Measurements from ENCODE around the gene HOXD1. TPM values are rescaled to one million over a fixed set of nuclear protein-coding genes. Genes with fewer than 3 reads are reported as not detected.
A peak's percentile ranks its signal among the peaks of the same experiment; 100 is the strongest.

Gene HOXD1
- total RNA-seq, 4 donors from 2014 or later: 0.44 to 1.8 (median 0.63) TPM; not detected in 1

DNA sequence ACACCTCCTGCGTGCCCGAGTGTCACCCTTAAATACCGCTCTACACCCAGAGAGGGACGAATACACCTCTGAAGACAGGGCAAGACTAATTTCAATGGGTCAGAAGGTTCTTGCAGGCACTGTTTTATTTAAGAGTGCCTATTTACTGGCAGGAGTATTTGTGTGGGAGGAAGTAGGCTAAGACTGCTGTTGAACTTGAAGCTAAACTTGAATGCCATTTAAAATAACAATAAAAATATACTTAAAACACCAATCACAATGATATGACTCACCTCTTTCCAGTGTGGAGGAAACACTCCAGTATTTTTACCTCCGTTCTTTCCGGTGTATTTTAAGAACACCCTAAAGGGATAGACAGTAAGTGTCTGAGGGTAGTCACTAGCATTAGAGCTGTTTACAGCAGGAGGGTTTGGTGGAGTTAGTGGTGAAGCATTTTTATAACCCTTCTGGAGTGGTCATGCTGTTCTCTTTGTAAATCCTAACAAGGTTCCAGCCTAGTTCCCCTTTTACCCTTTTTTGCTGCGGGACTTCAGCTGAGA lies 9.6 kb upstream of the HOXD1 start:
- H3K4me1 ChIP-seq: peaks cover 0 to 27% (median 3%) of the 10 kb centered on the region in 4 donors
- no peaks in the 10 kb centered on the region for H3K36me3 ChIP-seq
- H3K9me3 ChIP-seq: no peaks in the 10 kb centered on the region
- peak overlapping the region in 1 of 4 donors; percentile 48 for H3K27ac ChIP-seq
- 30 to 43% methylated on average over 7 of the region's 7 CpGs for WGBS, 2 donors
- H3K4me3 ChIP-seq: peak overlapping the region in 1 of 4 donors; percentile 40
- peaks cover 3 to 72% of the 10 kb centered on the region in 2 donors for H3K27me3 ChIP-seq
- no peak for TF ChIP-seq POLR2A (IDR thresholded peaks at IDR 0.05)
- TF ChIP-seq, protein P1, sequence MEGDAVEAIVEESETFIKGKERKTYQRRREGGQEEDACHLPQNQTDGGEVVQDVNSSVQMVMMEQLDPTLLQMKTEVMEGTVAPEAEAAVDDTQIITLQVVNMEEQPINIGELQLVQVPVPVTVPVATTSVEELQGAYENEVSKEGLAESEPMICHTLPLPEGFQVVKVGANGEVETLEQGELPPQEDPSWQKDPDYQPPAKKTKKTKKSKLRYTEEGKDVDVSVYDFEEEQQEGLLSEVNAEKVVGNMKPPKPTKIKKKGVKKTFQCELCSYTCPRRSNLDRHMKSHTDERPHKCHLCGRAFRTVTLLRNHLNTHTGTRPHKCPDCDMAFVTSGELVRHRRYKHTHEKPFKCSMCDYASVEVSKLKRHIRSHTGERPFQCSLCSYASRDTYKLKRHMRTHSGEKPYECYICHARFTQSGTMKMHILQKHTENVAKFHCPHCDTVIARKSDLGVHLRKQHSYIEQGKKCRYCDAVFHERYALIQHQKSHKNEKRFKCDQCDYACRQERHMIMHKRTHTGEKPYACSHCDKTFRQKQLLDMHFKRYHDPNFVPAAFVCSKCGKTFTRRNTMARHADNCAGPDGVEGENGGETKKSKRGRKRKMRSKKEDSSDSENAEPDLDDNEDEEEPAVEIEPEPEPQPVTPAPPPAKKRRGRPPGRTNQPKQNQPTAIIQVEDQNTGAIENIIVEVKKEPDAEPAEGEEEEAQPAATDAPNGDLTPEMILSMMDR (IDR thresholded peaks at IDR 0.05): no peak
- TF ChIP-seq EP300 (IDR thresholded peaks at IDR 0.05): no peak
- no peak for DNase-seq (ENCODE audit: low spot score in 2 of 2)

DNA sequence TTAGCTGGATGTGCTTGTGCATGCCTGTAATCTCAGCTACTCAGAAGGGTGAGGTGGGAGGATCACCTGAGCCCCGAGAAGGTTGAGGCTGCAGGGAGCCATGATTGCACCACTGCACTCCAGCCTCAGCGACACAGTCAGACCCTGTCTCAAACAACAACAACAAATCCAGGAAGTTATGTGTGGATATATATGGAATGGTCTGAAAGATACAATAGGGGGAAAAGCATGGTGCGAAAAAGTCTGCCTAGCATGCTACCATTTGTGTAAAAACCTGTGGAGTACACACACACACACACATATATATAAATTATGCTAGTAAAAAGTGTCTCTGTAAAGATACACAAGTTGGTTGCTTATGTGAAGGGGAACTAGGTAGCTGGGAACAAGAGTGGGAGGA lies 6.9 kb upstream of the HOXD1 start:
- Histone ChIP-seq H3K4me3 (no peak overlapping the region), H3K9me3 (no peaks in the 10 kb centered on the region), H3K4me1 (peaks cover 0 to 14% (median 3%) of the 10 kb centered on the region in 4 donors), H3K27me3 (peaks cover 0 to 77% of the 10 kb centered on the region in 2 donors), H3K36me3 (no peaks in the 10 kb centered on the region), H3K27ac (no peak overlapping the region)
- WGBS, 2 donors: 85 to 88% methylated on average over 3 of the region's 3 CpGs
- DNase-seq (ENCODE audit: low spot score in 2 of 2): no peak
- TF ChIP-seq POLR2A (IDR thresholded peaks at IDR 0.05) (no peak), EP300 (IDR thresholded peaks at IDR 0.05) (no peak)
- TF ChIP-seq, protein P1 (IDR thresholded peaks at IDR 0.05): no peak

DNA sequence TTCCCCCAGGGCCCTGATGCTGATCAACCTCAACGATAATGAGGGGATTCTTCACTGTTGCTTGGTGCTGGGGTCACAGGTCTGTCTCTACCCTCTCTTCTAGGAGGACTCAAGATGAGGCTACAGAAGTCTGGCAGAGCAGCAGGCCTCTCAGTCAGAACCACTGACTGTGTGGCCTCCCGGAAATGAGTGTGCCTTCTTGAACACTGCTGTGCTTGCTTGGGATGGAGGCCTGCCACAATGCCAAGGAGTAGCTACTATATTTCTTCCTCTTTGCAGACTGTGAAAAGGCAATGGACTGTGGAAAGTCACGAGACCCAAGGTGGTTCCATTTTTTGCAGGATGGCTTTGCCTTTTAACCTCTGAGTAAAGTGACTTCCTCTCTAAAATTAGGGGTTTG lies 5.8 kb upstream of the HOXD1 start:
- no peaks in the 10 kb centered on the region for H3K36me3 ChIP-seq
- 76 to 86% methylated on average over 3 of the region's 3 CpGs for WGBS, 2 donors

DNA sequence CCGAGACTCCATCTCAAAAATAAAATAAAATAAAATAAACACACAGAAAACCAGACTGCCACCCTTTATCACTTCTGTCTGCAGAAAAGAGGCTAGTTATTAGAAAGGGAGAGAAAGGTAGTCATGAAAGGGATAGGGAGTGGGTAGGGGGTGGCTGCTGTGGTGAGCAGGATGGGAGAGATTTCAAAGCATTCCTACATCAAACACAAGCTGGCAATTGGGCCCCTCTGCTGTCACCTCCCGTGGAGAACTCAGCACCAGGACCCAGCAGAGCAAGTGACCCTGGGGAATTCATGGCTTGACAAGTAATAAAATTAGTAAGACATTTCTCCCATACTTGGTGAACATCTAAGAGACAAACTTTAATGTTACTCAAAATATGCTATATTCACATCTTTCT lies 3.7 kb upstream of the HOXD1 start:
- Histone ChIP-seq H3K4me1 (peaks cover 0 to 24% (median 10%) of the 10 kb centered on the region in 4 donors), H3K4me3 (no peak overlapping the region), H3K9me3 (no peaks in the 10 kb centered on the region), H3K36me3 (no peaks in the 10 kb centered on the region), H3K27me3 (peaks cover 0 to 77% of the 10 kb centered on the region in 2 donors), H3K27ac (no peak overlapping the region)
- TF ChIP-seq EP300 (IDR thresholded peaks at IDR 0.05) (no peak), POLR2A (IDR thresholded peaks at IDR 0.05) (no peak)
- TF ChIP-seq, protein P1 (IDR thresholded peaks at IDR 0.05): no peak
- WGBS, 2 donors: 70 to 75% methylated on average over 2 of the region's 2 CpGs
- no peak for DNase-seq (ENCODE audit: low spot score in 2 of 2)

More for the DNA sequence above, 5.8 kb upstream of the HOXD1 start:
- TF ChIP-seq, protein P1 (IDR thresholded peaks at IDR 0.05): no peak
- TF ChIP-seq POLR2A (IDR thresholded peaks at IDR 0.05) (no peak), EP300 (IDR thresholded peaks at IDR 0.05) (no peak)
- Histone ChIP-seq H3K27me3 (peaks cover 0 to 77% of the 10 kb centered on the region in 2 donors), H3K4me1 (peaks cover 0 to 15% (median 3%) of the 10 kb centered on the region in 4 donors), H3K27ac (no peak overlapping the region), H3K9me3 (no peaks in the 10 kb centered on the region), H3K4me3 (no peak overlapping the region)
- DNase-seq (ENCODE audit: low spot score in 2 of 2): no peak

DNA sequence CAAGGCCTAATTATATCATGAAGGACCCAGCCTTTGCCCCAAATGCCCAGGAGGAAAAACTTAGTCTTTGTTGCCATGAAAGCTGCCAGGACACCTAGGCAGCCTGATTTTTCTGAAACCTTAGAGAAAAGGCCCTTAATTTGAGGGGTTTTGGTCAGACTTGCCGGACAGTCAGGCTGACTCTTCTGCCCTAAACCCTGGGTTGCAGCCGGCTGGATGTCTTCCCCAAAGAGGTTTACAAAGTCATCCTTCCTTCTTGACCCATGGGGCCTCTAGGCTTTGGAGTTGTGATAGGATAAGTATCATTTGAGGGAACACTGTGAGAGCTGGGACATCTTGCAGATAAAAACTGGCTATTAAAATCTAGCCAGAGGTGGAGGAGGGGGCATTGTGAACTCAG lies 2.4 kb upstream of the HOXD1 start:
- no peak for DNase-seq (ENCODE audit: low spot score in 2 of 2)
- no peak overlapping the region for H3K4me3 ChIP-seq
- WGBS, 2 donors: 89 to 92% methylated on average over 2 of the region's 2 CpGs
- no peaks in the 10 kb centered on the region for H3K36me3 ChIP-seq
- no peak overlapping the region for H3K27ac ChIP-seq
- peaks cover 0 to 77% of the 10 kb centered on the region in 2 donors for H3K27me3 ChIP-seq
- peaks cover 0 to 27% (median 11%) of the 10 kb centered on the region in 4 donors for H3K4me1 ChIP-seq
- TF ChIP-seq EP300 (IDR thresholded peaks at IDR 0.05): no peak
- TF ChIP-seq, protein P1 (IDR thresholded peaks at IDR 0.05): no peak
- no peak for TF ChIP-seq POLR2A (IDR thresholded peaks at IDR 0.05)
- no peaks in the 10 kb centered on the region for H3K9me3 ChIP-seq

All from tibial nerve (tissue), 4 donors.